ENCODE measurements around the gene C1orf50. TPM values are rescaled to one million over a fixed set of nuclear protein-coding genes. Genes with fewer than 3 reads are reported as not detected.

C1orf50 gene
- total and polyA plus RNA-seq, 2 of the 4 experiments (the other 2 are of a cell fraction), result 2.0 to 6.0 TPM

DNA sequence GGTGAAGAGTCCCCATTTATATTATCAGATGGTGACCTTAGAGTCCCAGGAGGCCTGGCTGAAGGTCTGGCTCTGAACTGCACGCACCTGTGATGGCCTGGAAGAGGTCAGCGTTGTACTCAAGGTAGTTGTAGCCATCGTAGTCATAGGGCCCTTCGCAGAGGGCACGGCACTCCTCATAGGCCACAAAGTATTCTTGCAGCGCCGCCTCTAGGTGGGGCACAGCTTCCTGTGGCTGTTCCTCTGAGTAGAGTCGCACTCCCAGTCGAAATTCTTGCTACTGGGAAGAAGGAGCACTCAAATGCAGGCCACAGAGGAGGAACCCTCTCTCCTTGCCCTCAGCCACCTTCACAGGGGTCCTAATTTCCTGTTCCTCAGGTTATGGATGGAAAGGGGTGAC, 7.9 kb upstream of the C1orf50 start:
- Histone ChIP-seq H4K20me1 (ENCODE audit: insufficient read depth, low read length) (peaks cover 18% of the 10 kb centered on the region), H3K36me3 (ENCODE audit: control insufficient read depth, insufficient read depth, low read length) (peaks cover 51% of the 10 kb centered on the region), H3K9ac (ENCODE audit: low read depth, low read length) (no peak overlapping the region), H2BK5ac (ENCODE audit: low read depth, low read length, poor library complexity, severe bottlenecking) (no peak overlapping the region), H3K79me1 (ENCODE audit: low read depth in 1 of 2, low read length in 2 of 2) (peaks cover 39 to 43% of the 10 kb centered on the region in 2 experiments), H3K27ac (ENCODE audit: insufficient read depth, low read length) (no peak overlapping the region), H2BK15ac (ENCODE audit: low read depth, low read length) (no peak overlapping the region), H3K56ac (ENCODE audit: extremely low read depth, insufficient read depth, low read length) (no peak overlapping the region), H2AFZ (replicated peaks; ENCODE audit: low read length, poor library complexity) (no peak overlapping the region), H2AK9ac (replicated peaks; ENCODE audit: low read depth, low read length, poor library complexity) (no peak overlapping the region), H4K91ac (ENCODE audit: insufficient read depth, low read depth, low read length) (no peak overlapping the region), H3K4ac (ENCODE audit: low read depth, low read length) (no peak overlapping the region), H4K5ac (ENCODE audit: low read depth, low read length) (no peak overlapping the region), H2AK5ac (ENCODE audit: low read depth, low read length) (no peak overlapping the region), H3K23ac (ENCODE audit: low read depth, low read length) (no peak overlapping the region), H3K9me1 (ENCODE audit: insufficient read depth, low read length) (peaks cover 8% of the 10 kb centered on the region), H2BK20ac (ENCODE audit: low read depth, low read length) (no peak overlapping the region), H3K4me2 (ENCODE audit: low read depth, low read length) (no peak overlapping the region), H3K4me3 (ENCODE audit: insufficient read depth, low read depth, low read length) (no peak overlapping the region), H3K18ac (ENCODE audit: low read depth, low read length) (no peak overlapping the region), H4K8ac (ENCODE audit: low read depth in 2 of 2, low read length in 2 of 2) (no peak overlapping the region), H3K14ac (replicated peaks; ENCODE audit: low read depth, low read length) (no peak overlapping the region), H2BK120ac (ENCODE audit: low read depth, low read length) (no peak overlapping the region), H3K27me3 (ENCODE audit: control insufficient read depth, insufficient read depth, low read length) (no peaks in the 10 kb centered on the region), H3K9me3 (ENCODE audit: control insufficient read depth, insufficient read depth, low read length) (no peaks in the 10 kb centered on the region), H3K4me1 (ENCODE audit: control insufficient read depth, insufficient read depth, low read length) (peaks cover under 1% of the 10 kb centered on the region; the same call in 1 of the 2 replicates)
- DNase-seq, result no peak
- TF ChIP-seq MXI1 (IDR thresholded peaks at IDR 0.05; ENCODE audit: borderline replicate concordance, low read depth, low read length) (no peak), FOS (IDR thresholded peaks at IDR 0.05; ENCODE audit: low read depth, low read length) (no peak), MAFK (IDR thresholded peaks at IDR 0.05; ENCODE audit: low read depth, low read length) (no peak), CHD1 (IDR thresholded peaks at IDR 0.05; ENCODE audit: low read depth, low read length) (no peak), NFE2L2 (IDR thresholded peaks at IDR 0.05; ENCODE audit: low read depth, low read length) (no peak), POLR2A (IDR thresholded peaks at IDR 0.05; ENCODE audit: low read depth, low read length) (no peak), BHLHE40 (IDR thresholded peaks at IDR 0.05; ENCODE audit: low read depth, low read length) (no peak)
- CTCF ChIA-PET, result no interaction called here
- intact Hi-C loops (cut with micrococcal nuclease) (loop anchor here (5.0 kb wide), 1 partner anchor 612 kb away; no protein-coding TSS in a partner anchor), in situ Hi-C loops (cut with MboI; ENCODE audit: low sequenced_read_pairs) (no loop called here), dilution Hi-C loops (cut with HindIII; ENCODE audit: low sequenced_read_pairs, unreplicated experiment) (no loop called here)
- whole genome bisulfite sequencing, 2 experiments (ENCODE audit: extremely low coverage in 2 of 2, insufficient read length in 1 of 2), result 67% methylated on average over 1 of the region's 9 CpGs; no CpG with 5 or more reads in 1 of the 2 experiments
- POLR2A ChIA-PET (ENCODE audit: unreplicated experiment), result no interaction called here
- BruUV-seq (replicated peaks), result no TSS peak
- ATAC-seq (ENCODE audit: low read depth), result no peak
